ENCODE measurements around the gene RAD23A.

- no peak for TF ChIP-seq CEBPB (IDR thresholded peaks at IDR 0.05)
- no peak for TF ChIP-seq TAF1 (IDR thresholded peaks at IDR 0.05; ENCODE audit: low read depth)
- no peak for TF ChIP-seq FOXM1 (IDR thresholded peaks at IDR 0.05; ENCODE audit: borderline replicate concordance, low read depth)
- TF ChIP-seq YY1 (IDR thresholded peaks at IDR 0.05; ENCODE audit: low read depth), result no peak
- TF ChIP-seq EP300 (IDR thresholded peaks at IDR 0.05; ENCODE audit: borderline replicate concordance), result no peak
- no peak for TF ChIP-seq MAX (IDR thresholded peaks at IDR 0.05)
These were observed 13.0 kb upstream of the RAD23A start for GRCh38 chr19:12932392-12933286.
